ENCODE data around the gene CAPN9. TPM values are rescaled to one million over a fixed set of nuclear protein-coding genes. Genes with fewer than 3 reads are reported as not detected.

Gene CAPN9
- total and polyA plus RNA-seq, 2 donors (not counting 3 experiments of a cell fraction or from before 2014, with no cell fraction given), result not detected

GRCh38 chr1:230753586-230754251 is 6.5 kb downstream of the CAPN9 start:
- Histone ChIP-seq H3K4me3 (replicated peaks in 1 of 3; ENCODE audit: insufficient read depth in 1 of 3, low read depth in 1 of 3, low read length in 3 of 3) (peak overlapping the region in 1 of 3 experiments; percentile 7), H3K9me1 (replicated peaks; ENCODE audit: control insufficient read depth, extremely low read depth, insufficient read depth, low read length) (no peaks in the 10 kb centered on the region), H3K27me3 (ENCODE audit: control insufficient read depth in 2 of 2, insufficient read depth in 2 of 2, low read length in 2 of 2) (no peaks in the 10 kb centered on the region), H3K79me2 (ENCODE audit: control insufficient read depth, insufficient read depth, low read length) (no peaks in the 10 kb centered on the region), H3K9ac (replicated peaks; ENCODE audit: extremely low read depth, insufficient read depth, low read length) (no peak overlapping the region), H3K27ac (ENCODE audit: insufficient read depth, low read depth, low read length) (no peak overlapping the region), H2AFZ (ENCODE audit: low read depth, low read length) (peak overlapping the region; percentile 75), H3K4me1 (ENCODE audit: control insufficient read depth, extremely low read depth, insufficient read depth, low read length) (no peaks in the 10 kb centered on the region), H4K20me1 (replicated peaks; ENCODE audit: control insufficient read depth, extremely low read depth, insufficient read depth, low read length) (no peaks in the 10 kb centered on the region), H3K4me2 (ENCODE audit: insufficient read depth, low read length) (no peak overlapping the region), H3K36me3 (ENCODE audit: control insufficient read depth in 2 of 2, extremely low read depth in 1 of 2, insufficient read depth in 2 of 2, low read length in 2 of 2) (no peaks in the 10 kb centered on the region), H3K9me3 (replicated peaks; ENCODE audit: control insufficient read depth, insufficient read depth, low read length) (no peaks in the 10 kb centered on the region)
- TF ChIP-seq POLR2A (IDR thresholded peaks at IDR 0.05; ENCODE audit: low read depth, low read length) (no peak), MAX (IDR thresholded peaks at IDR 0.05; ENCODE audit: insufficient read depth, insufficient read length) (no peak), JUN (IDR thresholded peaks at IDR 0.05; ENCODE audit: borderline replicate concordance, insufficient read depth, insufficient read length, low read depth) (no peak), GATA2 (IDR thresholded peaks at IDR 0.05; ENCODE audit: insufficient read depth, insufficient read length, low read depth, low read length) (no peak), EZH2 (IDR thresholded peaks at IDR 0.05; ENCODE audit: borderline replicate concordance, low read depth, low read length, severe bottlenecking) (no peak), POLR2AphosphoS5 (IDR thresholded peaks at IDR 0.05; ENCODE audit: insufficient read depth, low read depth, low read length) (no peak)
- ChIA-PET CTCF (interaction anchor here (1.3 kb wide), 2 partner anchors 11 to 34 kb away, joined by 3 read pairs; no protein-coding TSS in a partner anchor), POLR2A (no interaction called here)
- dilution Hi-C loops (cut with MboI; ENCODE audit: extremely low pct_ligation_motif_present, low sequenced_read_pairs) (no loop called here), intact Hi-C loops (cut with micrococcal nuclease) (loop anchor here (1.0 to 2.0 kb wide), 2 partner anchors 111 to 225 kb away; partner anchors contain the start of genes COG2 and TTC13)
- no TSS peak for BruUV-seq (replicated peaks)
- DNase-seq (ENCODE audit: low read depth, low spot score), result peak; percentile 41
- FAIRE-seq, result no peak

DNA sequence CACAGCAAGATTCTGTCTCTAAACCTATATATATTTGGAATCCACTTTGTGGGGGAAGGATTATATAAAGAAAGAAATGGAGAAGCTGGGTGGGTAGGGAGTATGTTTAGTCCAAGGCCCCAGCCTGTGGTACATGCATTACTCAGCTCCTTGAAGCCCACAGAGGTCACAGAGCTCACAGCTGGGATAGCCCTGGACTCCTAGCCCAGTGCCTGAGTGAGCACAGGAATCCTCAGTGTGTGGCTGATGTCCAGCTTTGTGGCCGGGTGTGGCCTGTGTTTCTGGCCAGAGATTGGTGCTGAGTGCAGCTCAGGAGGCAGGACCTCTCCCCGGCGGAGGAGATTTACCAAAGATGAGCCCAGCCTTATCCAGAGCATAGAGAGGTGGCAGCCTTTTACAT is 7.6 kb downstream of the CAPN9 start:
- Histone ChIP-seq H4K20me1 (replicated peaks; ENCODE audit: control insufficient read depth, extremely low read depth, insufficient read depth, low read length) (no peaks in the 10 kb centered on the region), H3K4me1 (ENCODE audit: control insufficient read depth, extremely low read depth, insufficient read depth, low read length) (no peaks in the 10 kb centered on the region), H3K79me2 (ENCODE audit: control insufficient read depth, insufficient read depth, low read length) (no peaks in the 10 kb centered on the region), H3K9me3 (replicated peaks; ENCODE audit: control insufficient read depth, insufficient read depth, low read length) (no peaks in the 10 kb centered on the region), H3K36me3 (ENCODE audit: control insufficient read depth in 2 of 2, extremely low read depth in 1 of 2, insufficient read depth in 2 of 2, low read length in 2 of 2) (no peaks in the 10 kb centered on the region), H3K4me3 (replicated peaks in 1 of 3; ENCODE audit: insufficient read depth in 1 of 3, low read depth in 1 of 3, low read length in 3 of 3) (no peak overlapping the region), H3K9ac (replicated peaks; ENCODE audit: extremely low read depth, insufficient read depth, low read length) (no peak overlapping the region), H2AFZ (ENCODE audit: low read depth, low read length) (no peak overlapping the region), H3K9me1 (replicated peaks; ENCODE audit: control insufficient read depth, extremely low read depth, insufficient read depth, low read length) (no peaks in the 10 kb centered on the region), H3K27ac (ENCODE audit: insufficient read depth, low read depth, low read length) (no peak overlapping the region), H3K27me3 (ENCODE audit: control insufficient read depth in 2 of 2, insufficient read depth in 2 of 2, low read length in 2 of 2) (no peaks in the 10 kb centered on the region), H3K4me2 (ENCODE audit: insufficient read depth, low read length) (no peak overlapping the region)
- ChIA-PET CTCF (interaction anchor here (1.3 kb wide), 1 partner anchor 12 kb away, joined by 3 read pairs; no protein-coding TSS in a partner anchor), POLR2A (no interaction called here)
- dilution Hi-C loops (cut with MboI; ENCODE audit: extremely low pct_ligation_motif_present, low sequenced_read_pairs) (no loop called here), intact Hi-C loops (cut with micrococcal nuclease) (loop anchor here (2.0 kb wide), 1 partner anchor 112 kb away; the partner anchor contains the start of gene COG2)
- no peak for DNase-seq (ENCODE audit: low read depth, low spot score)
- BruUV-seq (replicated peaks), result no TSS peak
- FAIRE-seq, result no peak
- TF ChIP-seq CTCF (IDR thresholded peaks at IDR 0.05; ENCODE audit: extremely low read depth in 1 of 2, insufficient read depth in 1 of 2, low read depth in 1 of 2, low read length in 2 of 2) (no peak), JUN (IDR thresholded peaks at IDR 0.05; ENCODE audit: borderline replicate concordance, insufficient read depth, insufficient read length, low read depth) (no peak), POLR2A (IDR thresholded peaks at IDR 0.05; ENCODE audit: low read depth, low read length) (no peak), EZH2 (IDR thresholded peaks at IDR 0.05; ENCODE audit: borderline replicate concordance, low read depth, low read length, severe bottlenecking) (no peak), FOS (IDR thresholded peaks at IDR 0.05; ENCODE audit: borderline replicate concordance, insufficient read depth, low read length) (no peak), MAX (IDR thresholded peaks at IDR 0.05; ENCODE audit: insufficient read depth, insufficient read length) (no peak), MYC (IDR thresholded peaks at IDR 0.05; ENCODE audit: low read depth, low read length) (no peak), GATA2 (IDR thresholded peaks at IDR 0.05; ENCODE audit: insufficient read depth, insufficient read length, low read depth, low read length) (no peak)
